AG04450 (cell line): ENCODE data around the gene ARHGEF18. TPM values are rescaled to one million over a fixed set of nuclear protein-coding genes. Genes with fewer than 3 reads are reported as not detected.
"Not testable (repeated sequence)": the region's sequence is repeated elsewhere in the genome, so short reads cannot be mapped to it uniquely, and the experiment has no call there.

Experiments used
- CTCF ChIA-PET: fragments of 300-600, 350-600 bp; formaldehyde crosslinking; extraction: SDS; loops from one replicate; lab custom pipeline; 2022; ENCODE audit warnings: antibody characterized with exemption, inconsistent platforms; lab: Charles Lee
- POLR2A ChIA-PET: fragments of 350-600 bp; formaldehyde crosslinking; extraction: SDS; loops from one replicate; lab custom pipeline; 2021; ENCODE audit warnings: antibody characterized with exemption, inconsistent platforms; lab: Yijun Ruan, JAX
- DNase-seq: peaks from one replicate; pipeline ENCODE4 v3.0.0-alpha.2; 2011; ENCODE audit warnings: low read depth, low spot score
- H3K27ac ChIP-seq: one replicate; pipeline ENCODE4 v1.5.1; 2012; ENCODE audit warnings: low read depth, low read length, control low read depth
- H3K27me3 ChIP-seq: one replicate; pipeline ENCODE4 v1.6.0; 2012; ENCODE audit warnings: low read length; ENCODE audit not compliant: control insufficient read depth, insufficient read depth
- H3K4me3 ChIP-seq: 2 replicates; pipeline ENCODE4 v1.5.1; 2011; ENCODE audit warnings: mild to moderate bottlenecking, low read depth, low read length, control low read depth
- H3K9me3 ChIP-seq: 2 replicates; pipeline ENCODE4 v1.5.1; 2012; ENCODE audit warnings: low read length; ENCODE audit not compliant: control insufficient read depth, insufficient read depth
- CTCF ChIP-seq: IDR thresholded peaks from 2 replicates; pipeline ENCODE4 v1.5.1; 2011; ENCODE audit warnings: low read depth, low read length, control low read depth, inconsistent platforms
- polyA minus RNA-seq: library from RNA; depleted of rRNA, polyadenylated mRNA; stranded (reverse); fragments of >200 nt; gene quantifications from 2 replicates; pipeline ENCODE4 v1.2.3, GENCODE V29; 2011; rRNA and poly(A)+ RNA removed
- polyA plus RNA-seq: library from polyadenylated mRNA; depleted of rRNA; stranded (reverse); fragments of >200 nt; gene quantifications from 2 replicates; pipeline ENCODE4 v1.2.3, GENCODE V29; 2011; rRNA removed

The ARHGEF18 gene
- 4.9 and 6.0 TPM in 2 replicates for polyA plus RNA-seq
- polyA minus RNA-seq: 15.3 and 24.1 TPM in 2 replicates

GRCh38 chr19:7348587-7349230, at the start of gene ARHGEF18:
ARHGEF18 (plus strand) TSS chr19:7348937; CDS start chr19:7362891, 13,954 bp downstream.
- no peak for TF ChIP-seq CTCF
- Histone ChIP-seq H3K27me3 (no peaks in the 10 kb centered on the region), H3K27ac (no peak within 1 kb of the TSS), H3K9me3 (peaks cover 12% of the 10 kb centered on the region; the same call in 1 of the 2 replicates), H3K4me3 (no peak within 1 kb of the TSS)
- ChIA-PET POLR2A (no interaction called here), CTCF (no interaction called here)
- DNase-seq: no peak

GRCh38 chr19:7301525-7301924, 47.2 kb upstream of the ARHGEF18 start:
- no peak for DNase-seq
- H3K9me3 ChIP-seq: no peaks in the 10 kb centered on the region
- CTCF ChIA-PET: interaction anchor here (0.5 to 0.6 kb wide), 2 partner anchors 12 to 15 kb away, joined by 3 read pairs; no protein-coding TSS in a partner anchor
- H3K4me3 ChIP-seq: no peak overlapping the region
- POLR2A ChIA-PET: no interaction called here
- TF ChIP-seq CTCF: no peak
- no peak overlapping the region for H3K27ac ChIP-seq
- H3K27me3 ChIP-seq: peaks cover 6% of the 10 kb centered on the region

GRCh38 chr19:7303470-7303869, 45.3 kb upstream of the ARHGEF18 start:
- no peak overlapping the region for H3K4me3 ChIP-seq
- no peak overlapping the region for H3K27ac ChIP-seq
- CTCF ChIA-PET: no interaction called here
- peaks cover under 1% of the 10 kb centered on the region for H3K27me3 ChIP-seq
- DNase-seq: no peak
- POLR2A ChIA-PET: no interaction called here
- no peak for TF ChIP-seq CTCF
- no peaks in the 10 kb centered on the region; the same call in 1 of the 2 replicates for H3K9me3 ChIP-seq

- no peak for TF ChIP-seq CTCF
- POLR2A ChIA-PET: no interaction called here
- CTCF ChIA-PET: no interaction called here
- no peaks in the 10 kb centered on the region for H3K27me3 ChIP-seq
- peaks cover 3% of the 10 kb centered on the region; the same call in 1 of the 2 replicates for H3K9me3 ChIP-seq
- no peak overlapping the region for H3K27ac ChIP-seq
- DNase-seq: no peak
- no peak overlapping the region for H3K4me3 ChIP-seq
Measured at GRCh38 chr19:7304200-7304599, 44.5 kb upstream of the ARHGEF18 start.

GRCh38 chr19:7307590-7308218, 41.0 kb upstream of the ARHGEF18 start:
- POLR2A ChIA-PET: no interaction called here
- H3K27ac ChIP-seq: no peak overlapping the region
- no peak for TF ChIP-seq CTCF
- H3K27me3 ChIP-seq: no peaks in the 10 kb centered on the region
- H3K4me3 ChIP-seq: no peak overlapping the region
- no peak for DNase-seq
- peaks cover 3% of the 10 kb centered on the region; the same call in 1 of the 2 replicates for H3K9me3 ChIP-seq
- CTCF ChIA-PET: interaction anchor here (0.5 kb wide), 1 partner anchor 1043 kb away, joined by 6 read pairs; no protein-coding TSS in a partner anchor

- H3K27ac ChIP-seq, H3K4me3 ChIP-seq, H3K27me3 ChIP-seq, H3K9me3 ChIP-seq, DNase-seq, POLR2A ChIA-PET: not testable (repeated sequence)
- CTCF ChIA-PET: interaction anchor here (0.5 kb wide), 1 partner anchor 1044 kb away, joined by 6 read pairs; no protein-coding TSS in a partner anchor
Measured at GRCh38 chr19:7308327-7308726, 40.4 kb upstream of the ARHGEF18 start.
